Kidney (tissue), 14 donors: ENCODE data around the gene CORO7. TPM values are rescaled to one million over a fixed set of nuclear protein-coding genes. Genes with fewer than 3 reads are reported as not detected.

Source experiments
- DNase-seq, 5 donors: peaks; one replicate each; pipeline ENCODE4 v3.0.0-alpha.2; 2013 to 2020
- FAIRE-seq: peaks from 2 replicates; lab custom pipeline; 2012; peaks lifted over from hg19 to GRCh38; lab: Jason Lieb, UNC
- H3K27ac ChIP-seq, 2 donors: one replicate each; pipeline ENCODE4 v1.7.0; 2013; ENCODE audit warnings: low read depth in 2 of 2, low read length in 2 of 2, inconsistent platforms in 1 of 2
- H3K27me3 ChIP-seq: one replicate; pipeline ENCODE4 v1.7.1; 2013; ENCODE audit warnings: low read length, inconsistent platforms; ENCODE audit not compliant: control insufficient read depth, insufficient read depth
- H3K36me3 ChIP-seq, 3 donors: one replicate each; pipeline versions ENCODE4 v1.7.0 to v1.7.1; 2013; ENCODE audit warnings: low read length in 3 of 3, control low read depth in 1 of 3, inconsistent platforms in 1 of 3; ENCODE audit not compliant: insufficient read depth in 3 of 3, control insufficient read depth in 2 of 3
- H3K4me1 ChIP-seq, 3 donors: one replicate each; pipeline versions ENCODE4 v1.7.0 to v1.7.1; 2013; ENCODE audit warnings: low read length in 3 of 3, inconsistent platforms in 1 of 3, low read depth in 1 of 3; ENCODE audit not compliant: control insufficient read depth in 2 of 3, insufficient read depth in 2 of 3
- H3K4me3 ChIP-seq, 3 donors: one replicate each; pipeline versions ENCODE4 v1.7.0 to v1.8.1; 2013; ENCODE audit warnings: low read length in 3 of 3, control low read depth in 1 of 3, inconsistent platforms in 1 of 3
- H3K9ac ChIP-seq, 3 donors: one replicate each; pipeline versions ENCODE4 v1.7.0 to v1.7.1; 2013; ENCODE audit warnings: low read length in 3 of 3, control low read depth in 1 of 3, inconsistent platforms in 1 of 3
- H3K9me3 ChIP-seq, 3 donors: one replicate each; pipeline versions ENCODE4 v1.7.0 to v1.7.1; 2013; ENCODE audit warnings: low read length in 3 of 3, control low read depth in 1 of 3, inconsistent platforms in 1 of 3; ENCODE audit not compliant: control insufficient read depth in 2 of 3, insufficient read depth in 1 of 3
- intact Hi-C: fragments of 100-400 bp; cut with DNase I; formaldehyde crosslinking; loops from one replicate; pipeline ENCODE4 v1.11.1; 2022
- polyA plus RNA-seq: library from polyadenylated mRNA; stranded (reverse); fragments of 350-450 nt; fragmentation: Illumina TruSeq; extraction: RNeasy Lipid Tissue Mini Kit (QIAGEN cat#74804); gene quantifications from one replicate; pipeline ENCODE4 v1.2.3, GENCODE V29; 2014; ENCODE audit warnings: low read depth, low replicate concordance; ENCODE audit not compliant: insufficient read depth
- total RNA-seq: library from RNA; stranded (reverse); fragmentation: NEBNext Ultra II Directional; extraction: Animal tissue kit (Norgen Biotek cat#: 25700); gene quantifications from one replicate; pipeline ENCODE4 v1.2.1, GENCODE V29; 2021
- TF ChIP-seq, protein P1 (sequence below): IDR thresholded peaks from 3 replicates; pipeline ENCODE4 v1.5.1; 2012; ENCODE audit warnings: mild to moderate bottlenecking, moderate library complexity, borderline replicate concordance; ENCODE audit not compliant: insufficient read depth; ENCODE audit errors: extremely low read depth
- donor health status: control.
- donor health status: control.
- donor health status: control.
- donor health status: control.
- donor health status: control.
- donor health status: DM: yes; HTN: yes; CAD: no.
- donor health status: Normal renal cell carcinoma (clear cell type).

CORO7 gene
- total and polyA plus RNA-seq, 2 donors from 2014 or later: 9.8 to 50.1 TPM

GRCh38 chr16:4387781-4388180, 28.6 kb downstream of the CORO7 start:
- intact Hi-C loops: no loop called here
- FAIRE-seq: no peak
- TF ChIP-seq, protein P1, sequence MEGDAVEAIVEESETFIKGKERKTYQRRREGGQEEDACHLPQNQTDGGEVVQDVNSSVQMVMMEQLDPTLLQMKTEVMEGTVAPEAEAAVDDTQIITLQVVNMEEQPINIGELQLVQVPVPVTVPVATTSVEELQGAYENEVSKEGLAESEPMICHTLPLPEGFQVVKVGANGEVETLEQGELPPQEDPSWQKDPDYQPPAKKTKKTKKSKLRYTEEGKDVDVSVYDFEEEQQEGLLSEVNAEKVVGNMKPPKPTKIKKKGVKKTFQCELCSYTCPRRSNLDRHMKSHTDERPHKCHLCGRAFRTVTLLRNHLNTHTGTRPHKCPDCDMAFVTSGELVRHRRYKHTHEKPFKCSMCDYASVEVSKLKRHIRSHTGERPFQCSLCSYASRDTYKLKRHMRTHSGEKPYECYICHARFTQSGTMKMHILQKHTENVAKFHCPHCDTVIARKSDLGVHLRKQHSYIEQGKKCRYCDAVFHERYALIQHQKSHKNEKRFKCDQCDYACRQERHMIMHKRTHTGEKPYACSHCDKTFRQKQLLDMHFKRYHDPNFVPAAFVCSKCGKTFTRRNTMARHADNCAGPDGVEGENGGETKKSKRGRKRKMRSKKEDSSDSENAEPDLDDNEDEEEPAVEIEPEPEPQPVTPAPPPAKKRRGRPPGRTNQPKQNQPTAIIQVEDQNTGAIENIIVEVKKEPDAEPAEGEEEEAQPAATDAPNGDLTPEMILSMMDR: no peak
- no peak overlapping the region for H3K4me3 ChIP-seq
- peak overlapping the region; percentile 51 to 75 for H3K27ac ChIP-seq
- peaks cover 0 to 4% (median 2%) of the 10 kb centered on the region in 3 donors for H3K36me3 ChIP-seq
- H3K9me3 ChIP-seq: no peaks in the 10 kb centered on the region
- peaks cover 0 to 32% (median 0%) of the 10 kb centered on the region in 3 donors for H3K4me1 ChIP-seq
- DNase-seq: peak in 2 of 5 donors; percentile 62 to 78
- H3K27me3 ChIP-seq: no peaks in the 10 kb centered on the region
- H3K9ac ChIP-seq: no peak overlapping the region

GRCh38 chr16:4386951-4387565, 29.3 kb downstream of the CORO7 start:
- intact Hi-C loops: no loop called here
- FAIRE-seq (no peak), DNase-seq (peak in 2 of 5 donors; percentile 45 to 74)
- H3K36me3 ChIP-seq: peaks cover 0 to 4% (median 2%) of the 10 kb centered on the region in 3 donors
- peaks cover 0 to 33% (median 0%) of the 10 kb centered on the region in 3 donors for H3K4me1 ChIP-seq
- no peaks in the 10 kb centered on the region for H3K27me3 ChIP-seq
- no peaks in the 10 kb centered on the region for H3K9me3 ChIP-seq
- peak overlapping the region in 1 of 3 donors; percentile 0 for H3K9ac ChIP-seq
- TF ChIP-seq, protein P1: no peak
- no peak overlapping the region for H3K4me3 ChIP-seq
- H3K27ac ChIP-seq: peak overlapping the region; percentile 51 to 75

DNA sequence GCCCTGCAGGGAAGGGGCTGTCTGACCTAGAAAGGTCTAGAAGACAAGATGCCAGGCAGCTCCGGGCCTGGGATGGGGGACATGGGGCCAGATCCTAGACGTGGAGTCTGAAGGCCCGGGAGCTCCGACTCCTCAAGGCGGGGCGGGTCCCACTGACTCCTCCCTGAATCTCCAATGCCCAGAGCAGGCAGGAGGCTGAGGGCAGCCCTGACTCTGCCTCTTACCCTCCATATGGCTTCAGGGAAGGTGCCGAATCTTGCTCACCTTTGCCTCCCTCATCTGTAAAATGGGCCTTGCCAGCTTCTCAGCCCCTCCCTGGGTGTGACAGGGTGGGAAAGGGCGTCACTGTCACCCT, 30.0 kb downstream of the CORO7 start:
- intact Hi-C loops: no loop called here
- TF ChIP-seq, protein P1: no peak
- Histone ChIP-seq H3K4me1 (peaks cover 0 to 36% (median 0%) of the 10 kb centered on the region in 3 donors), H3K36me3 (peaks cover 0 to 4% (median 2%) of the 10 kb centered on the region in 3 donors), H3K4me3 (no peak overlapping the region), H3K9ac (peak overlapping the region in 1 of 3 donors; percentile 0), H3K9me3 (no peaks in the 10 kb centered on the region), H3K27ac (peak overlapping the region; percentile 23 to 57), H3K27me3 (no peaks in the 10 kb centered on the region)
- DNase-seq: peak in 2 of 5 donors; percentile 56 to 81
- no peak for FAIRE-seq
